LNCAP (cell line): ENCODE results near the gene SPG11.

Experiments used
- TF ChIP-seq, protein P1 (sequence below): fragments of 450-650 bp; IDR thresholded peaks from 2 replicates; pipeline ENCODE4 v1.5.1; 2017; ENCODE audit warnings: mild to moderate bottlenecking

SPG11 gene

DNA sequence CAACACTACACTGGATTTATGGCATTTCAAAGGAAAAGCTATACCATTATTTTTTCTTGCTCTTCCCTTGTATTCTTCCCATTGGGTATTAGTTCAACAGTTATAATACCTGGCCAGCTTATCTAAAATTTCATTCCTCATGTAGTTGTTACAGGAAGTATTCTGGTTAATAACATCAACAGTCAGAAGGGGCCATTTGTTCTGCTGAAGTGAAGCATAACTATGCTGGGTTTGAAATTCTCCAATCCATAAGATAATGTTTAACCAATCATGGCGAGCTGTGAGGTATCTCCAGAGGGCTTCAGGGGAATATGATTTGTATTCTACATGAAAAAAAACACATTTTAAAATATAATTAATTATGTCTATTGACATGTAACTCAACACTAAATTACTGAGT lies 43.4 kb downstream of the SPG11 start:
- TF ChIP-seq, protein P1, sequence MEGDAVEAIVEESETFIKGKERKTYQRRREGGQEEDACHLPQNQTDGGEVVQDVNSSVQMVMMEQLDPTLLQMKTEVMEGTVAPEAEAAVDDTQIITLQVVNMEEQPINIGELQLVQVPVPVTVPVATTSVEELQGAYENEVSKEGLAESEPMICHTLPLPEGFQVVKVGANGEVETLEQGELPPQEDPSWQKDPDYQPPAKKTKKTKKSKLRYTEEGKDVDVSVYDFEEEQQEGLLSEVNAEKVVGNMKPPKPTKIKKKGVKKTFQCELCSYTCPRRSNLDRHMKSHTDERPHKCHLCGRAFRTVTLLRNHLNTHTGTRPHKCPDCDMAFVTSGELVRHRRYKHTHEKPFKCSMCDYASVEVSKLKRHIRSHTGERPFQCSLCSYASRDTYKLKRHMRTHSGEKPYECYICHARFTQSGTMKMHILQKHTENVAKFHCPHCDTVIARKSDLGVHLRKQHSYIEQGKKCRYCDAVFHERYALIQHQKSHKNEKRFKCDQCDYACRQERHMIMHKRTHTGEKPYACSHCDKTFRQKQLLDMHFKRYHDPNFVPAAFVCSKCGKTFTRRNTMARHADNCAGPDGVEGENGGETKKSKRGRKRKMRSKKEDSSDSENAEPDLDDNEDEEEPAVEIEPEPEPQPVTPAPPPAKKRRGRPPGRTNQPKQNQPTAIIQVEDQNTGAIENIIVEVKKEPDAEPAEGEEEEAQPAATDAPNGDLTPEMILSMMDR: no peak

DNA sequence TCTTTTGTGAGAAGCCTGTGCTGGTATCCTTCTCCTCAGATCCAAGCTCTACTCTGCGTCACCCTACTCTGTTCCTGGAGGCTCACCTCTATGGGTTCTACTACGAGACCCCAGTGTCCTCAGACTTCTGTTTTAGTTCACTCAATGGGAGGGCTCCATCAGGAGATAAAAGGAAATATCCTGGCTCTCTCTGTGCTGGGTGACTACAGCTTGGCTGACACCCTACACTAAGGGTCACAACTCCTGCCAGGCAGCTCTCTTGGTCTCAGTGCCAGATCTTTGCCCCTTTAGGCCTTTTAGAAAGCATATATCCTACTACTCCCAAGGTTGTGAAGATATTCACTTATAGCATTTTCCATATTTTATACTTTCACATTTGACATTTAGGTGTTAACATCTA lies 46.5 kb downstream of the SPG11 start:
- TF ChIP-seq, protein P1: no peak

DNA sequence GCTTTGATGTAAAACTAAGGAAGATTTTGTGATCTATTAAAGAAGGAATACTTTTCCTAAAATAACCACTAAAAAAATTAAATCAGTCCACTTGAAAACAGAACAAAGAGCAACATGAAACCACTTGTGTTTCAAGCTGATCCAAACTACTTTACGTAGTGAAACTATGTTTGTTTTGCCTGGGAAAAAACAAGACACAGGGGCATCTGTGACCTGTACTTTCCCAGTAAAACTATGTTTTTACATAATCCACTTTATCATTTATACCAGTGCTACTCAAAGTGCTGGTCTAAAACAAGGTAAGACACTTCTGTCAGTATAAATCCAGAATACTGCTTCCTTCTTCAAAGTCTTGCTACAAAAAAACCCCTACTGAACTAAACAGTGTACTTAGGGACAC lies 56.7 kb downstream of the SPG11 start:
- TF ChIP-seq, protein P1: no peak

DNA sequence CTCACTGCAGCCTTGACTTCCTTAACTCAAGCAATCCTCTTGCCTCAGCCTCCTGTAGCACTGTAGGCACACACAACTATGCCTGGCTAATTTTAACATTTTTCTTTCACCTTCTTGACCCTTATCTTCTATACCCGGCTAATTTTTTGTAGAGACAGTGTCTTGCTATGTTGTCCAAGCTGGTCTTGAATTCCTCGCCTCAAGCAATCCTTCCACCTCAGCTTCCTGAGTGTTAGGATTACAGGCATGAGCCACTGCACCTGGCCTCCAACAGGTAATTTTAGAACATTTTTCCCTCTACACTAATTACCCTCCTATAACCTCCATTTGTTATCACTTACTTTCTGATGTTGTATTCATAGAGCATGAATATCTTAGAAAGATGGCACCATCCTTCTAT lies 60.3 kb downstream of the SPG11 start:
- TF ChIP-seq, protein P1: no peak

DNA sequence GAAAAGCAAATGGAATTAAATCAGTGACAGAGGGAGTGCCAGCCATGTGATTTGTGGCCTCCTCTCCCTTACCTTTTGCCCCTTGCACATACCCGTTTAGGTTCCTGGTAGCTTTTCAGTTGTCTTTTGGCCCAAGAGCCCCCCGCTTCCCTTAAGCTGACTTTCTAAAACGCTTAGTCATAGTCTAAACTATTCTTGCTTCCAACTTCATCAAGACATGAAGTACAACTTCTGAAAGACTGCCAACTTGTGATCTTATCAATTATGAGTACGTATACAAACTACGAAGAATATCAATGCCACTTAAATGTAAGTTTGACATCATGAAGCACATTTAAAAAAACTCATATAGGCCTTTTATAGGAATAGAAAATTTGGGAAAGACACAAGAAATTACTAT lies 64.6 kb downstream of the SPG11 start:
- TF ChIP-seq, protein P1: no peak

DNA sequence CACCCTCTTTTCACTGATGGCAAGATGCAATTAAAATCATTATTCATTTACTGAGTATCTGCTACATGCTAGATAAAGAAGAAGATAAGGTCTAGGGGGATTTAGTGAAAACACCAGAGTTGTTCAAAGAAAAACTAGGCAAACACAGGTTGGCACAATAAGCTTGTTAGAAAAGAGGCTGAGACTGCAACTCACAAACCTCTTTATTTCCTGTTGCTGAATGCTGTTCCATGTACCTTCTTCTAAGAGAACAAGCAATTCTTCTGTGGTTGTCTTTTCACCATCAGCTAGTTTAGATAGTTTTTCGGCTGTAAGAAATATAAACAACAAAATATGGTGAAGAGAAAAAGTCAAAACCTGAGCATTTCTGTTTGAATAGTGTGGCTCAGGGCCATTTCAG lies 65.4 kb downstream of the SPG11 start:
- TF ChIP-seq, protein P1: no peak

DNA sequence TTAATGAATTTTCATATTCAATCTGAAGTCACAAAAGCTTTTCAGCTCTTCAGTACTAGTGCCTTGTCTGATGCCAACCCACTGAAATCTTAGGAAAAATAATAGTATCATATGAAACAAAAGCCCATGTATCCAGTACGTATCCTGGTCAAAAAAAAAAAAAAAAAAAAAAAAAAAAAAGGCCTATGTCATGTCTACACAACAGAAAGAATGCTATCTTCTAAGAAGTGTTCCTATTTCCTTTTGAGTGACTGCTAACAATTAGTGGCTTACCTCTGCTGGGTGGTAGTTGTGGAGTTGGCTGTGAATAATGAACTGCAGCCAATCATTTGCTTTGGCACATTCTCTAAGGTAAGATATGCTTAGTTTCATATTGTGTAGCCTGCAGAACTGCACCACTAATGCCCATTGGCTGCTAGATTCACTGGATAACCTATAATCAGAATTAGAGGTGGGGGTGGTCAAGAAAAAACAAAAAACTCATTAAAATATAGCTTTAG lies 66.9 kb downstream of the SPG11 start:
- TF ChIP-seq, protein P1: no peak
